Measurements from ENCODE around the gene POGLUT2. TPM values are rescaled to one million over a fixed set of nuclear protein-coding genes. Genes with fewer than 3 reads are reported as not detected.

The POGLUT2 gene
- total RNA-seq, 2 donors from 2014 or later: 3.9 to 4.4 TPM

Other genes starting within 250 kb of the POGLUT2 start
- 10 to 100 TPM; 28.6 to 59.9 TPM for gene TPP2, start 202.0 kb downstream of the POGLUT2 start, total RNA-seq
- not detected for gene METTL21C, start 103.9 kb downstream of the POGLUT2 start, total RNA-seq
- gene TEX30, start 25.2 kb downstream of the POGLUT2 start, total RNA-seq: 1 to 10 TPM; 8.4 to 8.9 TPM
- gene BIVM, start 143 bp upstream of the POGLUT2 start, total RNA-seq: 10 to 100 TPM; 20.2 to 38.9 TPM
- gene ERCC5, start 47.1 kb upstream of the POGLUT2 start, total RNA-seq: 10 to 100 TPM; 38.2 to 40.0 TPM